ENCODE data around the gene UBE2R2.
A peak's percentile ranks its signal among the peaks of the same experiment; 100 is the strongest.
"Not testable (repeated sequence)": the region's sequence is repeated elsewhere in the genome, so short reads cannot be mapped to it uniquely, and the experiment has no call there.

The UBE2R2 gene

GRCh38 chr9:33950371-33950770 lies 133.4 kb downstream of the UBE2R2 start:
- peak; percentile 37 for DNase-seq (ENCODE audit: low read depth)
- H3K4me3 ChIP-seq (ENCODE audit: low read length) = no peak overlapping the region
- TF ChIP-seq CTCF (IDR thresholded peaks at IDR 0.05; ENCODE audit: insufficient read depth, low read depth, low read length, missing control alignments) = no peak

GRCh38 chr9:33952066-33952465 lies 135.1 kb downstream of the UBE2R2 start:
- no peak for TF ChIP-seq CTCF (IDR thresholded peaks at IDR 0.05; ENCODE audit: insufficient read depth, low read depth, low read length, missing control alignments)
- no peak overlapping the region for H3K4me3 ChIP-seq (ENCODE audit: low read length)
- no peak for DNase-seq (ENCODE audit: low read depth)

- no peak overlapping the region for H3K4me3 ChIP-seq (ENCODE audit: low read length)
- DNase-seq (ENCODE audit: low read depth) = no peak
- TF ChIP-seq CTCF (IDR thresholded peaks at IDR 0.05; ENCODE audit: insufficient read depth, low read depth, low read length, missing control alignments) = no peak
Observed at GRCh38 chr9:33956544-33956943, 139.6 kb downstream of the UBE2R2 start.

DNA sequence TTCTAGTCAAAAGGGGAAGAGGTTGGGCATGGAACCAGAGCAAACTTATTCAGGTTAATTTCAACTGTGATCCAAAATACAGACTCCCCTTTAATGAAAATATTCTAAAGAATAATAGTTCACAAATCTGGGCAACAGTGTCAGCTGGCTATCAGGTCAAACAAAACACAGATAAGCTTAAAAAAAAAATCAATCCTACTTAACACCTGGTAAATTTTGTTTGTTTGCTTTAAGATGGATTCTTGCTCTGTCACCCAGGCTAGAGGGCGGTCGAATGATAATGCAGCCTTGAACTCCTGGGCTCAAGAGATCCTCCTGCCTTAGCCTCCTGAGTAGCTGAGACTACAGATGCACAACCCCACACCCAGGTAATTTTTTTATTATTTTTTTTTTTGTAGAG lies 142.8 kb downstream of the UBE2R2 start:
- H3K4me3 ChIP-seq (ENCODE audit: low read length) = no peak overlapping the region
- DNase-seq (ENCODE audit: low read depth) = no peak
- TF ChIP-seq CTCF (IDR thresholded peaks at IDR 0.05; ENCODE audit: insufficient read depth, low read depth, low read length, missing control alignments) = no peak

GRCh38 chr9:33962468-33962867 lies 145.5 kb downstream of the UBE2R2 start:
- not testable (repeated sequence) for DNase-seq (ENCODE audit: low read depth); H3K4me3 ChIP-seq (ENCODE audit: low read length)

- TF ChIP-seq CTCF (IDR thresholded peaks at IDR 0.05; ENCODE audit: insufficient read depth, low read depth, low read length, missing control alignments) = no peak
- H3K4me3 ChIP-seq (ENCODE audit: low read length) = no peak overlapping the region
- DNase-seq (ENCODE audit: low read depth) = no peak
Observed at GRCh38 chr9:33964086-33964768, 147.3 kb downstream of the UBE2R2 start.

Measured in epithelial cell of esophagus (primary cell).